Activated naive CD8-positive, alpha-beta T cell treated with anti-CD3 and anti-CD28 coated beads, Interleukin-2, amount 50 U/mL, for 16 hours (primary cell): Measurements from ENCODE around the gene SLC35B1.

Experiments
- DNase-seq: peaks from one replicate; pipeline ENCODE4 v3.0.0-alpha.2; 2020; ENCODE audit warnings: low read depth, low spot score

SLC35B1 gene

DNA sequence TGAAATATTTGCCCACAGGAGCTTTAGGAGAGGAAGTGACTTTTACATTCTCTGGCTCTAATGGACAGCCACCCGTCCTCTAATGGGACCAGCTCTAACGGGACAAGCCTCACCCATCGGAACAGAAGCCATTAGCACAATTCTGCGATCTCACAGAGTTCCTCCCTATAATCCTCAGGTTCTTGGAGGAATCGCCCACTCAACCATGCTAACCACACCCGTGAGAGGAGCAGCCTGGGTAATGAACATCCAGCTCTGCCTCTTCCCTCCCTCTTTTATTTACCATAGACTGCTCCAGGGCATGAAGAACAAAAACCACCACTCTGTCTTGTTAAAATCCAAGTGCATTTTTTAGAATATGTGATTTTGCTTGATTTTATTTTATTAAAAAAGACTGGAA, 6.8 kb downstream of the SLC35B1 start:
- DNase-seq, result no peak

DNA sequence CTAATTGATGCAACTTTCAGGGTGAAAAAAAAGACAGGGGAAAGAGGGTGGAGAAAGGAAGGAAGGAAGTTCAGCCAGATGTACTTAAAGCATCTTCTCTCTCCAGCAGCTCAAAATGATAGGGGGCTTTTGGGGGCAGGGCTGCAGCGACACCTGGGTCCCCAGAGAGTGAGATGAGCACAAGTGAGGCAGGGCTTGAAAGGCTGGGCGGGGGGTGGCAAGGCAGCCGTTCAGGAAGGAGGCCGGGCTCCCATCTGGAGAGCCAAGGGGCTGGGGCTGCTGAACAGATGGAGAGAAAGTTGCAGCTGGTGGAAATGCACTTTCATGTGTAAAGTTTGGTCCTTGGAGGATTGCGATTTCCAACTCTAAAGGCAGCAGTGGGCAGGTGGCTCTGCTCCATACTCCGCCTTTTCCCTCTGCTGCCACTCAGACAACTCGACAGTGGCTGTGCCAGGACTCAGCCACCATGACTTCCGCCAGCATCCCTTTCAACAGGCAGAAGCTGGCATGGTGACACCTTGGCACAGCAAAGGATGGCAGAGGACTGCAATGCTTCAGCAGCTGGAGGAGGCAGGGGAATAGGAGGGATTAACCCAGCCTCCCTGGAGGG, 7.7 kb downstream of the SLC35B1 start:
- DNase-seq, result no peak

DNA sequence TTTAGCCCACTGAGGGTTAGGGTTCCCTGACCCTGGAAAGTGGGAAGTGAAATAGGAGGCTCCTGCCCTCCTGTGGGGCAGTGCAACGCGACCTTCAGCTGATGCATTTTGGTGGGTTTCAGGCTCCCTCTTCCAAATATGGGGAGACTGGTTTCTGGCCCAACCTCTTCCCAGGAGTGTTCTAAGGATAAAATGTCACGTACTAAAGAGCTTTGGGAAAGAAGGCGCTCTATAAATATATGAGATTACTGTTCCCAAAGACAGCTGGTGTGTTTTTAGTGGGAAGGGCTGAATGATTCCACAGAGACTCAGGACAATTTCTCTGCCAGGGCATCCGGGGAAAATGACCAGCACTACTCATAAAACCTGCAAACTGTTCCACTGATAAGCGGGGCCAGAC, 9.8 kb downstream of the SLC35B1 start:
- DNase-seq, result no peak

DNA sequence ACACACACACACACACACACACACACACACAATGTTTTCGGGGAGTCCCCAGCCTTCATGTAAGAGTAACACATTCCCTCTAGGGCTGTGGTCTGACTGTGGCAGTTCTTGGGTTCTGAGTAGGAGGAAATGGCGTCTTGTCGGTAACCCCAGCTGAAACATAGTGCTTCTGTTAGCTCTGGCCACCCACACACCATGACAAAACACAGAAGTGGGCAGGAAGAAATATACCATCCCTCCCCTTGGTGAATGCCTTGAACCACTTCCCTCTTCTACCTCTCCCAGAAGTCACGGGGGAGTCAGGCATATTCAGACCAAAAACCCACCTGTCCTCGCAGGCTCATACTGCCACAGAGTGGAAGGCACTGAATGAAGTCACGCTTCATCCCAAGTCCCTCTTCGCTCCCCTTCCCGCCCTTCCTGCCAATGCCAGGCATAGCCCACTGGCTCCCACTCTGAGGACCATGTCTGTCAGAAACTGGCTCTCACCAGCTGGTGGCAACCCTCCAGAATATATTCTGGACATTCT, 11.5 kb downstream of the SLC35B1 start:
- peak; percentile 42 for DNase-seq

DNA sequence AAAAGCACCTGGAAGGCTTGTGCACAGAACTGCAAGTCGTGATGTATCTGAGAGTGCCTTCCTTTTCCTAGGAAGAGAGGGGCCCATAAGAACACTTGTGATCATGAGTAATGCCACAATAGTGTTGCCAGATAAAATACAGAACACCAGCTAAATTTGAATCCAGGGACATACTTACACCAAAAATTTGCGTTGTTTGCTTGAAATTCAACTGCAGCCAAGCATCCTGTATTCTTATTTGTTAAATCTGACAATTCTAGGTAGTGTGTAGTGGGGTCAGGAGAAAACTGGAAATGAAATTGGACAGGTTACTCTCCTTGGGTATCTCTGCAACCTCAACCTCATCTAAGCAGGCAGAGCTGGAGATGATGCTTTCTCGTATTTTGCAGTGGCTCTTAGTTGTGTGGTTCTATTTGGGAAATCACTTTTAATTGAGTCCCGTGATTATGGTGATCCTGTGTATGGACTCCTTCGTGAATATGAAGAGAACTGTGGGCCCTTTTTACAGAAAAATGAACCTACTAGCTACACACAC, 12.0 kb downstream of the SLC35B1 start:
- DNase-seq, result no peak

DNA sequence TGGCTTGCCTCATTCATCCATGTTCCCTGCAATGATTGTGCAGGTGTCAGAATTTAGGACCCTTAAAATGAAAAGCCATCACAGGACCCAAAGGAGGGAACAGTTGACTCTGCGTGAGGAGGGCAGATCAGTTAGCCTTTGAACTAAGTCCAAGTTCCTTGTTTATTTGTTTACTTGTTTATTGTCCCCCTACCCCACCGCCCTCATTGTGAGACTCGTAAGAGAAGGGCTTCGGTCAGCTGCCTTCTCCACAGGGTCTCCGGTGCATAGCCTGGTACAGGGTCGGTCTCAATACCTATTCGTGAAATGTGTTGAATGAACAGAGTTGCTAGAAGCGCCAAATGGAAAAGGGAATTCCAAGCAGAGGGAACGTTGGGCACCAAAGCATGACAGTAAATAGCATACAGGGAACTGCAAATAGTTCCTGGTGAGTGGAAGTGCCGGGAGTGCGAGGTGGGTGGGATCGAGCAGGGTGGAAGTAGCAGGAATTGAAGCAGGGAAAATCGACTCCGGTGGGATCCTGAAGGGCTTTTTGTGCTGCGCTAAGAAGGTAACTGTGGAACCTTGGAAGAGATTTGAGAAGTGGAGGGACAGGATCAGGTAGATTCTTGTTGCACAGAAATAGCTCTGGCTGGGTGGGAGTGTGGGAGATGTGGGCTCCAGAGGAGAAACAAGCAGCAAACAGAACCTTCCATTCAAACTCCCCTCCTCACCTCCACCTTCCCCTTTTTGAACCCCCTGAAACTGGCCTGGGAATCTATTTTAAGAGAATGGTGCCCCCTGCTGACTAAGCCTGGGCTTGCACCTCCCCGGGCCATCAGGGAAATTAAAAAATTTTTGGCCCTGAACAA, 12.7 kb downstream of the SLC35B1 start:
- DNase-seq, result peak; percentile 47

DNA sequence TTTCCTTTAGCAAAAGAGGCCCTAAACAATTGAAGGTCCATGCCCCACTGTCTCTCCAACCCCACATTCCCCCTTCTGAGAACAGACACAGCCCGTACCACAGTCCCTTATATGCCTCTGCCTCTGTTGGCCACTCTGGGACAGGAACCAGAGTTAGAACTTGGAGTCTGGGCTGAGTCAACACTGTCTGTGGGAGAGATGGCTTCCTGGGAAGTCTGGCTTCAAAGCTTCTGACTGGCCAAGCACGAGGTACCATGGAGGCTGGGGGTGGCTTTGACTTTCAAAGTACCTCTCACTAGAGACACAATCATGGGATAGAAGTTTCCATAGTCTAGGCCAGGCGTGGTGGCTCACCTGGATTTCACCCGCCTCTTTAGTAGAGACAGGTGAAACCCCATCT, 15.0 kb downstream of the SLC35B1 start:
- no peak for DNase-seq

DNA sequence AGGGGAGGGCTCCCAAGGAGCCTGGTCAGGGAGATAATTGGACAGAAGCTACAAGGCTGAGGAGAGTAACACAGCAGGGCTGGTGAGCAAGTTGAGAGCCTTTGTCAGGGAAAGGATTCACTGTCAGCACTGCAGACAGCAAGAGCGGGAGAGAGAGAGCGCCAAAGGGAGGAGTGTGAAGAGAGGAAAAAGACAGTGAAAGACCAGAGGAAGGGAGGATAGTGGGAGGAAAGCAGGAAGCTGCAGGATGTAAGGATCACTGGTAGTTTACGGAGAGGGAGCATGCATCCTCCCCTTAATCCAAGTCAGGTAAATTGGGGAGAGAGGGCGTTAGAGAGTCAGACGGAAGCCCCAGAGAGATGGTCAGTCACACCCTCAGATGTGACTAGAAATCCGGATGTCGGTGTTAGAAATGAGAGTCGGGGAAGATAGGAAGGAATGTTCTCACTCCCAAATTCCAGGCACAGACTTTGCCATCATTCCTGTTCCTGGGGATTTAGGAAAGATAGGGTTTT, 16.0 kb downstream of the SLC35B1 start:
- no peak for DNase-seq

DNA sequence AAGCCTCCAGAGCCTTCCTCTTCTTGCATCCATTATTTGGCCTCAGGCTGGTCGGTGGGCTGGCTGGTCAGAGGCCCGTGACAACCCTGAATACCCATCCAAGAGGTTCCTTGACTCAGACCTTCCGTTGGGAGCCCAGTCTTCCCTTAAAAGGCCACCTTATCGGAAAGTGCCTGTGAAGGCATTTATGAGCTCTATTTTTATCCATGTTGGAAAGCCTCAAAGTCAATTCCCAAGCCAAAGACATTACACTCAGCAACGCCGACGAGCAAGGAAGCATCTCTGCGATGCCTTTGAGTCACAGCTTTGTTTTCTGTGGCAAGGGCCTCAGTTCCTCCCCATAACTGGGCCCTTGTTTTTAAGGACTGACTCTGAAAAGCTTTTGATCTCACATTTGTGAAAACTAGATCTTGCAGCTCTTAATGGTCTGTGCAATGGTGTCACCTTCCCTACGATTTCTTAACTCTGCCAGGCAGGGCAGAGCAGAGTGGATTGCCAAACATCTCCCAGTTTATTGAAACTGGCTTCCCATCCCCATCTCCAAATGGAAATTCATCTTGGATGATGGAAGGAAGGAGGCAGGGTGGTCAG, 16.6 kb downstream of the SLC35B1 start:
- no peak for DNase-seq

DNA sequence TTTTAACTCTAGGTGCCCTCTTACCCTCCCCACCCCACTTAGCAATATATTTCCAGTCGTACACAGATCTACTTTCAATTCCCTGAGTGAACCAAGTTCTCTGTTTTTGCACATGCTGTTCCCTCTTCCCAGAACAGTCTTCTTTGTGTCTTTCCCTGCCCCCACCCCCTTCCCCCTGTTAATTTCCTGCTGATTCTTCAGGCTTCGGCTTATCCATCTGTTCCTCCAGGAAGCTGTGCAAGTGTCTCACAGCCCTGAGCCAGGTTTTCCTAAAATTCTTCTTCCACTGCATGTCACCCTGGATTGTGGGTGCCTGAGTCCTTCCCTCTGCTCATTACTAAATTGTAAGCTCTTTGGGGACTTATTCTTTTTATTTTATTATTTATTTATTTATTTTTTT, 17.5 kb downstream of the SLC35B1 start:
- DNase-seq, result no peak

DNA sequence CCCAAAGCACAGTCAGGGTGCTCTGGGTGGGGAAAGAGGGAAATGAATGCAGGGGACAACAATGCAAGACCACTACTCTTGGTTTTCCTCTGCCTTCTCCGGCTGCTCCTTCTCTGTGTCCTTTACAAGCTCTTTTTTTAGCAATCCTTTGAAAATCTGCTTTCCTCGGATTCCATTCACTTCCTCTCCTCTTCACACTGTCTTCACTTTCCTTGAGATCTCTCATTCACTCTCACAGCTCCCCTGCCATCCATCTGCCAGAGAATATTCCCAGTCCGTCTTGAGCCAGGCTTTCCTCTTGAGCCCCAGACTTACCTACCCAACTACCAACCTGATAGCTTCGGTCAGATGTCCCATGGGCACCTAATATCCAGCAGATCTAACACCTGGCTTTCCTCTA, 18.9 kb downstream of the SLC35B1 start:
- no peak for DNase-seq

DNA sequence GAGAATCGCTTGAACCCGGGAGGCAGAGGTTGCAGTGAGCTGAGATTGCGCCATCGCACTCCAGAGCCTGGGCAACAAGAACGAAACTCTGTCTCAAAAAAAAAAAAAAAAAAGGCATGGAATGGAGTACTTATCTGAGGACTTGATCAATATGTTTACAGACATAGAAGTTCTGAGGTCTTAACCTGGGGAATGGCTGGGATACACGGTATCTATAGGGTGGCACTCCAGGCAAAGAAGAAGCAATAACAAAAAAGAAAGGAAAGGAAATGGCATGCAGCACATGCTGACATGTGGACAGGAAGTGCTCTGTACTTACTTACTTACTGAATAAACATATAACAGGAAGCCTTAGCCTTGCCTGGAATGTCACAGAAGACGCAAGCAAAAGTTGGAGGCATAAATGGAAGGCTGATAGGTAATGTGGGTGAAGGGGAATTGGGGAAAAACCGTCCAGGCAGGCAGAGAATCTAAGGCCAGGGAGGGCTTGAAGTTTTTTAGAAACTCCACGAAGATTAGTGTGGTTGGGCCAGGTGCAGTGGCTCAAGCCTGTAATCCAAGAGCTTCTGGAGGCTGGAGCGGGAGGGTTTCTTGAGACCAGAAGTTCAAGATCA, 19.8 kb downstream of the SLC35B1 start:
- DNase-seq, result no peak

DNA sequence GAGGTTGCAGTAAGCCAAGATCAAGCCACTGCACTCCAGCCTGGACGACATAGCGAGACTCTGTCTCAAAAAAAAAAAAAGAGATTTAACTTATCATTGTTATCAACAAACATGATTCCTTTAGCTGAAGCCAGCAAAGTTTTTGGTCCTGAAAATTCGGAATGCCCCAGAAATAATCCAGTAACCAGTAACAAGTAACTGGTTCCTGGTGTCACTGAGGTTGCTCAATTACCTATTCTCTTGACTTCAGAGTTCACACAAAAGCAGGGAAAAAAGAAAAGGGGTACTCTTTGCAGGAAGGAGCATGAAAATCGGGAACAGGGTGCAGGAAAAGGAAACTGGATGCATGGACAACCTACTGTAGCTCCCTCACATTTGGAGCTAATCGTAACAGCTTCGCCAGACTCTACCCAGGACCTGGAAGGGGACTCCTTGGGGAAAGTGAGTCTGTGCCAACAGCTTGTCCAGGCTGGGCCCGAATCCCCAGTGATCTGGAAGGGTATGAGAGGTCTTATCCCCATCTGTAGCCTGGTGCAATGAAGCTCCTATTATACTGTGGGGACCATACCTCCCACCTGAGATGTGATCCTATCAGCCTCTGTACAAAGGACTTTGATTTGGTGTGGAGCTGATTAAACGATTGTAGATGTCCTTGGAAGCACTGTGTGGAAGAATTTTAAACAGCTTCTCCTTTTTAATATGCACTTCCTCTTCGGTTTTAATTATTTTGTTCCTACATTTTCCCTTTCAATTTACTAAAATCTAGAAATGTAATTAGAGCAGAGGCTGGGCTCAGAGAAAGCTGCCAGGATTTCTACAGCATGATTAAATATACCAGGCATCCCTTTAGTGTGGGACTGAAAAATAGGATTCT, 26.4 kb downstream of the SLC35B1 start:
- DNase-seq, result no peak

DNA sequence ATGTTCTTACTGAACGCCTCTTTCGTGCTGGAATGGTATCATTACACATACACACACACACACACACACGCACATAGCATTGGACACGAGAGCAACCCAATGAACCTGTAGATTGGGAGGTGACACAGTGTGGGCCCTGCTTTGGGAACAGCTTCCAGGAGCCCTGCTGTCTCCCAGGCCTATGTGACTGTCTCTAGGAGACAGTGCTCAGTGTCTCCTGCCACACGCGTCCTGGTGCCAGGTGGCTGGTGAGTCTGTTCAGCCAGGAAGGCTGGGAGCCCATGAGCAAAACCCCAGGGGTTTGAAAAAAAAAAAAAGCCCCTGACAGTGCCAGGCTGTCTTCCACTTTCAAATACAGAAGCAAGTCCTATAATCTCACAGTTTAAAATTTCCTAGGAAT, 27.4 kb downstream of the SLC35B1 start:
- DNase-seq, result no peak

DNA sequence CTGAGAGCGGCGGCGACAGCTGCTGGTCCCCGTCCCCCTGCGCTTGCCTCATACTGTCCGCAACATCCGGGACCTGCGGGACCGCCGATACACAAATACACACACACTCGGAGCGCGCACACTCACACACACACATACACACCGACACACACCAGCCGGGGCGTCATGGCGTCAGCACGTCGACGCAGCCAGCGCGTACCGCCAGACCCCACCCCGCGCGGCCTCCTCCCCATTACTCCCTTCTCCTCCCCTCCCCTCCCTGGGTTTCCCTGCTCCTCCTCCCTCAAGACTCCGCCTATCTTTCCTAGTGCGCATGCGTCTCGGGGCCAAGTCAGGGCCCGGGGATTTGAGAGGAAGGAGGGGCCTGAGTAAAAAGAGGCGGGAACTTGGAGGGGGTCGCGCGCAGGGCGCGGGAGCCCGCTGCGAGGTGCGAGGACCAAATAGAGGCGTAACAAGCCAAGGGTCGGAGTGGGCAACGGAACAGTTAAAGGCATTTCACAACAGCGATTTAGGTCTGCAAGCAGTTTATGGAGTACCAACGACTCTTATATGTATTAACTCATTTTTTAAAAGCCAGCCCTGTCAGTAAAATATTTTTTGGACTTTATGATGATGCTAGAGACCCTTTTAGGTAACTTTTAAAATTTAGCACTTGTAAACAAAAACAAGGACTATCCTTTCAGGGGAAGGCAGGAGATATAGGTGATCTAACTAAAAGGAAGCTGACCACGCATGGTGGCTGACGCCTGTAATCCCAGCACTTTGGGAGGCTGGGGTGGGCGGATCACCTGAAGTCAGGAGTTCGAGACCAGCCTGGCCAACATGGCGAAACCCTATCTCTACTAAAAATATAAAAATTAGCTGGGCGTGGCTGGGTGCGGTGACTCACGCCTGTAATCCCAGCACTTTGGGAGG, 29.6 kb downstream of the SLC35B1 start, which contains the start of gene SPOP:
Gene SPOP, minus strand, starts transcription at position 165 of the 915 bp plus-strand sequence. CDS start 55,287 bp downstream, outside the sequence.
- DNase-seq, result peak; percentile 97

DNA sequence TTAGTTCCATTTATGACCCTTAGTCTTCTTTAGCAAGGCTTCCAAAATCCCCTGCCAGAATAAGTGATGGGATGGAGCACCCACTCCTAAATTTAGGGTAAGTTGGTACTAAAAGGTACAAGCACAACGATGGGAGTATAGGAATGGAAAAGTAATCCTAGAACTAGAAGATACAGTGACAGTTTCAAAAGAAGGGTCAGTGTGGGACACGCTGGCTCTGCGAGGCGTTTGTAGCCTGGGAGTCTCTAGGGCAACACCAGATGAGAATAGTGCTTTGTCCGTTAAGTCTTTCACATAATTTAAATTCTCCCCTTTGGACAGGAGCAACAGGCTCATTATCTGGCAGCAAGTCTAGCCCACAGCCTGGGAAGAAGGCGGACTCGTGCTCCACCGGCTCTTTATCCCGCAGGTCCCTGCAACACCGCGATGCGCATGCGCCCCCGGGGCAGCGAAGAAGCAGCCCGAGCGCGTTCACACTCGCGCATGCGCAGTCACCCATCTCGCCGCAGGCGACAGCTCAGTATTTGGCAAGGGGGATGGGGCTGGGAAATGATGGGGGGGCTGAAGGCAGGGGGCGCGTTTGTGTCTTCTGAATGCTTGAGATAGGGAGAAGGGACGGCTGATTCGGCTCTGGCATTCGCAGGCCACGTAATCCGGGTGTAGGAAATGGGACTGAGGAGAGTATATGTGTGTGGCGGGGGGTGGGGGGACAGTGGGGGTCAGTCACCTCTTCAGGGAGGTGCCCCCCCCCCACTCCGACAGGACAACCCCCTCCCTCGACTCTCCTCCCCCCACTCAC, 30.4 kb downstream of the SLC35B1 start:
- DNase-seq, result peak; percentile 87

DNA sequence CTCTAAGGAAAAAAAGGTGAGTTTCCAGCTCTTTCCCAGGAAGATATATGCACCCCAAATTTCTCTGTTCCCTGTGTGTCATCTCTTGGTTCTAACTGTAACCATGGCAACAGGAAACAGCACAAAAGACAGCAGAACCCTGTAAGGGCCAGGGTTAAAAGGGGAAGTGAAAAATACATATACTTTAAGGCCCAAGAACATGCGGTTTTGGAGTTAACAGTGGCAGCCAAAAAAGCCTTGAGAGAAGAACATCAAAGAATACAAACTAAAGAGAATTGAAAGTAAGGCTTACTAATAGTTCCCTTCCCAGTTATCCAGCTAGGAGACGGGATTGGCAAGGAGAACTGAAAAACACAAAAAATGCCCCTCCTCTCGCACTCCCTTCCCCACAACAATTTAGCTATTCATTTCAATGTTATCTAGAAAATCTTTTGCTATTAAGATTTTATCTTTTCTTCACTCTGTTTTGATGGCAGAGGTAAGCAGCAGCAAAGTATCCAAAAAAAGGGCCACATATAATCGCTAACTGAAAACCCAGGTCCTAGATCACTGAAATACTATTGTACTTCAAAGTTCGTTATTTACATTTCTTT, 31.4 kb downstream of the SLC35B1 start:
- no peak for DNase-seq

DNA sequence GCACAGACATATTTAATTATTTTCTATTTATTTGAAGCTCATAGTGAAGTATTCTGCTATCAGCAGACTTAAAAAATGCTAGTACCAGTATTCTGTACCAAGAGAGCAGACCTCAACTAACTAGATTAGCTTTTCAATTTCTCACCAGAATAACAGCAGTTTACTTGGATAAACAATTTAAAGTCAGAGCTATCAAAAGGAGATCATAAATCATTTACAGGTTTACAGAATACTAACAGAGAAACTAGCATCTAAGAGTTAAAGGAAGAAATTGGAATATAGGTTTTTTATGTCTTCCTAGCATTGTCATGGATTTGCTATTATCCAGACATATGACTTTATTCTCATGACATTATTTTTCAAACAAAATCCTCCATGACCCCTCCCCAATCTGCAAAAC, 33.3 kb downstream of the SLC35B1 start:
- no peak for DNase-seq
